Loucy (cell line): ENCODE measurements around the gene HPSE2.

Experiments
- H2AFZ ChIP-seq: fragments of 200-600 bp; sonication (generic); 2 replicates; pipeline ENCODE4 v1.6.0; 2016; ENCODE audit warnings: antibody characterized with exemption, mild to moderate bottlenecking, low read length, moderate library complexity
- H3F3A ChIP-seq: fragments of 200-600 bp; 2 replicates; pipeline ENCODE4 v1.6.0; 2016; ENCODE audit warnings: antibody characterized with exemption, low read depth, mild to moderate bottlenecking
- H3K27me3 ChIP-seq: fragments of 200-600 bp; sonication (generic); 2 replicates; pipeline ENCODE4 v1.6.1; 2014; ENCODE audit warnings: low read length, mild to moderate bottlenecking; ENCODE audit not compliant: insufficient read depth, poor library complexity, severe bottlenecking
- H3K36me3 ChIP-seq: fragments of 200-600 bp; sonication (generic); 2 replicates; pipeline ENCODE4 v1.6.1; 2016; ENCODE audit warnings: low read length; ENCODE audit not compliant: insufficient read depth
- H3K4me1 ChIP-seq: fragments of 200-600 bp; sonication (generic); 2 replicates; pipeline ENCODE4 v1.5.1; 2014; ENCODE audit warnings: low read length, mild to moderate bottlenecking; ENCODE audit not compliant: insufficient read depth, poor library complexity, severe bottlenecking
- H3K4me2 ChIP-seq: fragments of 200-600 bp; sonication (generic); 2 replicates; pipeline ENCODE4 v1.6.0; 2014; ENCODE audit warnings: antibody characterized with exemption, low read length, low read depth, mild to moderate bottlenecking; ENCODE audit not compliant: poor library complexity, severe bottlenecking
- H3K4me3 ChIP-seq: fragments of 200-600 bp; sonication (generic); 2 replicates; pipeline ENCODE4 v1.5.1; 2014; ENCODE audit warnings: low read length, mild to moderate bottlenecking, mixed read lengths; ENCODE audit not compliant: poor library complexity, severe bottlenecking
- H3K79me2 ChIP-seq: fragments of 200-600 bp; sonication (generic); 2 replicates; pipeline ENCODE4 v1.6.1; 2014; ENCODE audit warnings: low read length; ENCODE audit not compliant: insufficient read depth
- H3K9ac ChIP-seq: fragments of 200-600 bp; sonication (generic); 2 replicates; pipeline ENCODE4 v1.6.0; 2014; ENCODE audit warnings: mild to moderate bottlenecking, low read depth, low read length, moderate library complexity; ENCODE audit not compliant: poor library complexity, severe bottlenecking
- H3K9me2 ChIP-seq: fragments of 200-600 bp; sonication (generic); replicated peaks from 2 replicates; pipeline ENCODE4 v1.6.1; 2016; ENCODE audit warnings: low read depth, low read length, mixed read lengths
- H3K9me3 ChIP-seq: fragments of 200-600 bp; sonication (generic); 2 replicates; pipeline ENCODE4 v1.6.1; 2014; ENCODE audit warnings: mild to moderate bottlenecking, antibody characterized with exemption, low read length, low read depth; ENCODE audit not compliant: insufficient read depth
- H4K20me1 ChIP-seq: fragments of 200-600 bp; sonication (generic); 2 replicates; pipeline ENCODE4 v1.6.0; 2014; ENCODE audit warnings: antibody characterized with exemption, low read length, mild to moderate bottlenecking; ENCODE audit not compliant: insufficient read depth, poor library complexity, severe bottlenecking
- EZH2phosphoT487 ChIP-seq: fragments of 200-600 bp; IDR thresholded peaks from 2 replicates; pipeline ENCODE4 v1.6.1; 2018; ENCODE audit warnings: antibody characterized with exemption, mild to moderate bottlenecking, moderate library complexity, borderline replicate concordance
- TF ChIP-seq, protein P1 (sequence below): fragments of 200-600 bp; sonication (generic); conservative IDR thresholded peaks from 2 replicates; pipeline ENCODE4 v1.5.1; 2014; ENCODE audit warnings: mild to moderate bottlenecking, antibody characterized with exemption, low read length

Gene HPSE2

GRCh38 chr10:98684019-98684899, 551.4 kb downstream of the HPSE2 start:
- Histone ChIP-seq H3K36me3 (no peaks in the 10 kb centered on the region), H3K9me2 (no peaks in the 10 kb centered on the region), H3K9me3 (0 out of 2 replicates have a peak, but pooled peaks cover 7% of the 10 kb centered on the region), H3K4me1 (no peaks in the 10 kb centered on the region), H4K20me1 (no peaks in the 10 kb centered on the region), H3F3A (no peaks in the 10 kb centered on the region), H3K27me3 (peaks cover 9% of the 10 kb centered on the region), H3K4me3 (no peak overlapping the region), H2AFZ (no peak overlapping the region), H3K9ac (no peak overlapping the region), H3K4me2 (no peak overlapping the region), H3K79me2 (no peaks in the 10 kb centered on the region)
- TF ChIP-seq EZH2phosphoT487, result no peak
- TF ChIP-seq, protein P1, sequence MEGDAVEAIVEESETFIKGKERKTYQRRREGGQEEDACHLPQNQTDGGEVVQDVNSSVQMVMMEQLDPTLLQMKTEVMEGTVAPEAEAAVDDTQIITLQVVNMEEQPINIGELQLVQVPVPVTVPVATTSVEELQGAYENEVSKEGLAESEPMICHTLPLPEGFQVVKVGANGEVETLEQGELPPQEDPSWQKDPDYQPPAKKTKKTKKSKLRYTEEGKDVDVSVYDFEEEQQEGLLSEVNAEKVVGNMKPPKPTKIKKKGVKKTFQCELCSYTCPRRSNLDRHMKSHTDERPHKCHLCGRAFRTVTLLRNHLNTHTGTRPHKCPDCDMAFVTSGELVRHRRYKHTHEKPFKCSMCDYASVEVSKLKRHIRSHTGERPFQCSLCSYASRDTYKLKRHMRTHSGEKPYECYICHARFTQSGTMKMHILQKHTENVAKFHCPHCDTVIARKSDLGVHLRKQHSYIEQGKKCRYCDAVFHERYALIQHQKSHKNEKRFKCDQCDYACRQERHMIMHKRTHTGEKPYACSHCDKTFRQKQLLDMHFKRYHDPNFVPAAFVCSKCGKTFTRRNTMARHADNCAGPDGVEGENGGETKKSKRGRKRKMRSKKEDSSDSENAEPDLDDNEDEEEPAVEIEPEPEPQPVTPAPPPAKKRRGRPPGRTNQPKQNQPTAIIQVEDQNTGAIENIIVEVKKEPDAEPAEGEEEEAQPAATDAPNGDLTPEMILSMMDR, result no peak

DNA sequence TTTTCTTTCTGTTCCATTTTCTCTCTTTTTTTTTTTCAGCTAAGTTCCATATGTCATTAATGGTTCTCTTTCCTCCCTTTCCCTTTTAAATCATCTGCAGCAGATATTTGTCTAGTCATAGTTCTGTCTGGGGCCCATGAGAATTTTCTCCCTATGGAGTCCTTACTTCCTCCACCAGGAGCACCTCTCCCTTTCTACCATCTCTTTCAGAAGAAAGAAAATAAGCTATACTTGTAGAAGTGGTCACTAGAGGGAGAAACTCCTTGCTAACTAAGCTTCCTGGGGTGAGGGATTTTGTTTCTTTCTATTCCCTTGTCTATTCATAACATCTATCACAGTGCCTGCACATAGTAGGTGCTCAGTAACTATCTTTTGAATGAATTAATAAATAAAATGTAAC, 558.8 kb downstream of the HPSE2 start:
- H3K79me2 ChIP-seq, result no peaks in the 10 kb centered on the region

GRCh38 chr10:98675902-98676301, 559.8 kb downstream of the HPSE2 start:
- Histone ChIP-seq H3K9me3 (no peaks in the 10 kb centered on the region), H3F3A (no peaks in the 10 kb centered on the region), H4K20me1 (no peaks in the 10 kb centered on the region), H3K4me2 (no peak overlapping the region), H2AFZ (no peak overlapping the region), H3K9me2 (no peaks in the 10 kb centered on the region), H3K4me3 (no peak overlapping the region), H3K36me3 (no peaks in the 10 kb centered on the region), H3K9ac (no peak overlapping the region), H3K4me1 (peaks cover 2% of the 10 kb centered on the region), H3K79me2 (no peaks in the 10 kb centered on the region), H3K27me3 (peaks cover 4% of the 10 kb centered on the region)
- TF ChIP-seq, protein P1, result no peak
- TF ChIP-seq EZH2phosphoT487, result no peak

More for the DNA sequence above, 558.8 kb downstream of the HPSE2 start:
- Histone ChIP-seq H3K4me1 (no peaks in the 10 kb centered on the region), H4K20me1 (no peaks in the 10 kb centered on the region), H3K4me3 (no peak overlapping the region), H3K9me3 (no peaks in the 10 kb centered on the region), H3K9me2 (no peaks in the 10 kb centered on the region), H2AFZ (no peak overlapping the region), H3F3A (no peaks in the 10 kb centered on the region), H3K27me3 (peaks cover 4% of the 10 kb centered on the region), H3K36me3 (no peaks in the 10 kb centered on the region), H3K4me2 (no peak overlapping the region), H3K9ac (no peak overlapping the region)
- TF ChIP-seq, protein P1, result 0 out of 2 replicates have a peak, but pooled peaks have one; percentile 27
- TF ChIP-seq EZH2phosphoT487, result no peak
